Keratinocyte (primary cell): ENCODE data around the gene NFASC. TPM values are rescaled to one million over a fixed set of nuclear protein-coding genes. Genes with fewer than 3 reads are reported as not detected.

ENCODE experiments used
- DNase-seq: peaks from one replicate; pipeline ENCODE4 v3.0.0-alpha.2; 2011; ENCODE audit warnings: low read depth, missing footprints, low spot score
- FAIRE-seq: peaks from 2 replicates; lab custom pipeline; 2011; peaks lifted over from hg19 to GRCh38; lab: Jason Lieb, UNC
- H2AFZ ChIP-seq: 2 replicates; pipeline ENCODE4 v1.6.0; 2012; ENCODE audit warnings: low read length, control low read depth, inconsistent platforms; ENCODE audit not compliant: control insufficient read depth
- H3K27ac ChIP-seq: 2 replicates; pipeline ENCODE4 v1.5.1; 2011; ENCODE audit warnings: low read length; ENCODE audit not compliant: control insufficient read depth, insufficient read depth
- H3K27me3 ChIP-seq: 3 replicates; pipeline ENCODE4 v1.6.0; 2011; ENCODE audit warnings: low read length; ENCODE audit not compliant: control insufficient read depth, insufficient read depth; ENCODE audit errors: extremely low read depth
- H3K36me3 ChIP-seq, 2 experiments: 2 replicates in 1 of 2; 3 replicates in 1 of 2; pipeline ENCODE4 v1.5.1; 2011; ENCODE audit warnings: low read length in 2 of 2, mild to moderate bottlenecking in 1 of 2; ENCODE audit not compliant: control insufficient read depth in 2 of 2, insufficient read depth in 2 of 2; ENCODE audit errors: extremely low read depth in 1 of 2
- H3K4me1 ChIP-seq: 3 replicates; pipeline ENCODE4 v1.5.1; 2011; ENCODE audit warnings: low read length; ENCODE audit not compliant: control insufficient read depth, insufficient read depth; ENCODE audit errors: extremely low read depth
- H3K4me2 ChIP-seq: 3 replicates; pipeline ENCODE4 v1.6.0; 2011; ENCODE audit warnings: low read depth, low read length; ENCODE audit not compliant: control insufficient read depth, insufficient read depth; ENCODE audit errors: extremely low read depth
- H3K4me3 ChIP-seq, 3 experiments: fragments of 200-600 bp in 1 of 3; sonication (generic) in 1 of 3; 2 replicates in 2 of 3; 3 replicates in 1 of 3; pipeline ENCODE4 v1.5.1; 2011 to 2016; ENCODE audit warnings: low read length in 3 of 3, mild to moderate bottlenecking in 3 of 3, control low read depth in 2 of 3, inconsistent platforms in 1 of 3, low read depth in 1 of 3, mixed read lengths in 1 of 3, mixed run types in 1 of 3, moderate library complexity in 1 of 3; ENCODE audit not compliant: control insufficient read depth in 2 of 3, insufficient read depth in 2 of 3; ENCODE audit errors: extremely low read depth in 1 of 3
- H3K79me2 ChIP-seq: 2 replicates; pipeline ENCODE4 v1.6.0; 2012; ENCODE audit warnings: low read length; ENCODE audit not compliant: control insufficient read depth, insufficient read depth
- H3K9ac ChIP-seq: 3 replicates; pipeline ENCODE4 v1.6.0; 2011; ENCODE audit warnings: low read length; ENCODE audit not compliant: control insufficient read depth, insufficient read depth; ENCODE audit errors: extremely low read depth
- H3K9me1 ChIP-seq: 3 replicates; pipeline ENCODE4 v1.6.0; 2011; ENCODE audit warnings: low read length; ENCODE audit not compliant: control insufficient read depth, insufficient read depth; ENCODE audit errors: extremely low read depth
- H3K9me3 ChIP-seq: 2 replicates; pipeline ENCODE4 v1.5.1; 2012; ENCODE audit warnings: low read depth, low read length; ENCODE audit not compliant: control insufficient read depth
- H4K20me1 ChIP-seq: 3 replicates; pipeline ENCODE4 v1.6.0; 2011; ENCODE audit warnings: low read length; ENCODE audit not compliant: control insufficient read depth, insufficient read depth; ENCODE audit errors: extremely low read depth
- EZH2 ChIP-seq: IDR thresholded peaks from one replicate; pipeline ENCODE4 v1.6.1; 2012; ENCODE audit warnings: inconsistent platforms, mild to moderate bottlenecking, low read length, moderate library complexity
- dilution Hi-C: fragments of 300-500 bp; cut with MboI; formaldehyde crosslinking; loops from one replicate; pipeline ENCODE4 v1.7.0; 2020; ENCODE audit warnings: low sequenced_read_pairs; ENCODE audit not compliant: extremely low pct_ligation_motif_present
- polyA plus RNA-seq, 5 experiments: library from polyadenylated mRNA; depleted of rRNA in 3 of 5; stranded (reverse) in 3 of 5; stranded (forward) in 1 of 5; unstranded in 1 of 5; fragments of >200 nt; gene quantifications; 1 replicate in 1 of 5; 2 replicates in 3 of 5; 3 replicates in 1 of 5; pipeline versions ENCODE4 v1.2.1 to v1.2.3, GENCODE V29; 2011 to 2012; ENCODE audit warnings: missing spikeins in 2 of 5, low read depth in 1 of 5, low replicate concordance in 1 of 5
- TF ChIP-seq, protein P1 (sequence below), 3 experiments: IDR thresholded peaks in 1 of 3; conservative IDR thresholded peaks in 1 of 3; optimal IDR thresholded peaks in 1 of 3; 2 replicates in 2 of 3; 3 replicates in 1 of 3; pipeline versions ENCODE3 to v1.5.1; 2011; ENCODE audit warnings: low read length in 3 of 3, mild to moderate bottlenecking in 3 of 3, moderate library complexity in 2 of 3, control low read depth in 1 of 3, inconsistent platforms in 1 of 3; ENCODE audit not compliant: insufficient read depth in 2 of 3; ENCODE audit errors: extremely low read depth in 1 of 3

The NFASC gene
- polyA plus RNA-seq, 1 donor (not counting 4 experiments of a cell fraction or from before 2014, with no cell fraction given): 4.3 TPM

GRCh38 chr1:204983881-204984280, 113.2 kb downstream of the NFASC start:
- no peak overlapping the region for H3K9ac ChIP-seq
- no peaks in the 10 kb centered on the region for H4K20me1 ChIP-seq
- FAIRE-seq: no peak
- no peaks in the 10 kb centered on the region for H3K4me1 ChIP-seq
- no peaks in the 10 kb centered on the region for H3K9me3 ChIP-seq
- H3K4me3 ChIP-seq: no peak overlapping the region
- peaks cover 4% of the 10 kb centered on the region for H3K27me3 ChIP-seq
- dilution Hi-C loops: no loop called here
- H2AFZ ChIP-seq: no peak overlapping the region
- H3K27ac ChIP-seq: no peak overlapping the region
- H3K4me2 ChIP-seq: no peak overlapping the region
- TF ChIP-seq, protein P1, sequence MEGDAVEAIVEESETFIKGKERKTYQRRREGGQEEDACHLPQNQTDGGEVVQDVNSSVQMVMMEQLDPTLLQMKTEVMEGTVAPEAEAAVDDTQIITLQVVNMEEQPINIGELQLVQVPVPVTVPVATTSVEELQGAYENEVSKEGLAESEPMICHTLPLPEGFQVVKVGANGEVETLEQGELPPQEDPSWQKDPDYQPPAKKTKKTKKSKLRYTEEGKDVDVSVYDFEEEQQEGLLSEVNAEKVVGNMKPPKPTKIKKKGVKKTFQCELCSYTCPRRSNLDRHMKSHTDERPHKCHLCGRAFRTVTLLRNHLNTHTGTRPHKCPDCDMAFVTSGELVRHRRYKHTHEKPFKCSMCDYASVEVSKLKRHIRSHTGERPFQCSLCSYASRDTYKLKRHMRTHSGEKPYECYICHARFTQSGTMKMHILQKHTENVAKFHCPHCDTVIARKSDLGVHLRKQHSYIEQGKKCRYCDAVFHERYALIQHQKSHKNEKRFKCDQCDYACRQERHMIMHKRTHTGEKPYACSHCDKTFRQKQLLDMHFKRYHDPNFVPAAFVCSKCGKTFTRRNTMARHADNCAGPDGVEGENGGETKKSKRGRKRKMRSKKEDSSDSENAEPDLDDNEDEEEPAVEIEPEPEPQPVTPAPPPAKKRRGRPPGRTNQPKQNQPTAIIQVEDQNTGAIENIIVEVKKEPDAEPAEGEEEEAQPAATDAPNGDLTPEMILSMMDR (optimal IDR thresholded peaks at IDR 0.05 in 1 of 3, IDR thresholded peaks at IDR 0.05 in 1 of 3, conservative IDR thresholded peaks at IDR 0.05 in 1 of 3; ENCODE audit: extremely low read depth in 1 of 3, insufficient read depth in 2 of 3, low read length in 3 of 3): no peak
- TF ChIP-seq EZH2: no peak
- no peaks in the 10 kb centered on the region for H3K79me2 ChIP-seq
- H3K36me3 ChIP-seq: no peaks in the 10 kb centered on the region
- no peaks in the 10 kb centered on the region for H3K9me1 ChIP-seq
- DNase-seq: no peak

DNA sequence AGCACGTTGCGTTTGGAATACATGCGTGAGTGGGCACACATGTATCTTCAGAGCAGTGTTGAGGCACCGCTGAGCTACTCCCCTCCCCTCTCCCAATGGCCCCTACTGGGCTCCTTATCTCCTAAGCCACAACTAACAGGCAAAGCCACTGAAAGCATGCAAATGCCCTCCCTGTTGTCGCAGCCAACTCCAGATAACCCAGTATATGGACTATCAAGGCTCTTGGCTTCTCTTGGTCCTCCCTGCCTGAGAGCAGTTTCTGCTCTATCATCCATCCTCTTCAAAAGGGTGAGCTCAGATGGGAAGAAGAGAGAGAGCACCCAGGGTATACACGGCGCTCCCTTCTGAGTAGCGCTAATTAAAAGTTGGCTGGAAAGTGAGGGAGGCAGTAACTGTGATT, 113.8 kb downstream of the NFASC start:
- no peak overlapping the region for H3K9ac ChIP-seq
- H3K4me2 ChIP-seq: no peak overlapping the region
- no peaks in the 10 kb centered on the region for H3K4me1 ChIP-seq
- H3K27me3 ChIP-seq: peaks cover 5% of the 10 kb centered on the region
- H3K4me3 ChIP-seq: no peak overlapping the region
- H2AFZ ChIP-seq: no peak overlapping the region
- H3K9me1 ChIP-seq: no peaks in the 10 kb centered on the region
- TF ChIP-seq, protein P1 (optimal IDR thresholded peaks at IDR 0.05 in 1 of 3, IDR thresholded peaks at IDR 0.05 in 1 of 3, conservative IDR thresholded peaks at IDR 0.05 in 1 of 3; ENCODE audit: extremely low read depth in 1 of 3, insufficient read depth in 2 of 3, low read length in 3 of 3): no peak
- TF ChIP-seq EZH2: no peak
- FAIRE-seq: no peak
- H4K20me1 ChIP-seq: no peaks in the 10 kb centered on the region
- dilution Hi-C loops: no loop called here
- H3K79me2 ChIP-seq: no peaks in the 10 kb centered on the region
- H3K36me3 ChIP-seq: no peaks in the 10 kb centered on the region
- DNase-seq: no peak
- H3K9me3 ChIP-seq: no peaks in the 10 kb centered on the region
- H3K27ac ChIP-seq: no peak overlapping the region
